AG04450 (cell line): Measurements from ENCODE around the gene NAA60. TPM values are rescaled to one million over a fixed set of nuclear protein-coding genes. Genes with fewer than 3 reads are reported as not detected.

Source experiments
- CTCF ChIA-PET: fragments of 300-600, 350-600 bp; formaldehyde crosslinking; extraction: SDS; loops from one replicate; lab custom pipeline; 2022; ENCODE audit warnings: antibody characterized with exemption, inconsistent platforms; lab: Charles Lee
- POLR2A ChIA-PET: fragments of 350-600 bp; formaldehyde crosslinking; extraction: SDS; loops from one replicate; lab custom pipeline; 2021; ENCODE audit warnings: antibody characterized with exemption, inconsistent platforms; lab: Yijun Ruan, JAX
- DNase-seq: peaks from one replicate; pipeline ENCODE4 v3.0.0-alpha.2; 2011; ENCODE audit warnings: low read depth, low spot score
- H3K27ac ChIP-seq: one replicate; pipeline ENCODE4 v1.5.1; 2012; ENCODE audit warnings: low read depth, low read length, control low read depth
- H3K27me3 ChIP-seq: one replicate; pipeline ENCODE4 v1.6.0; 2012; ENCODE audit warnings: low read length; ENCODE audit not compliant: control insufficient read depth, insufficient read depth
- H3K4me3 ChIP-seq: 2 replicates; pipeline ENCODE4 v1.5.1; 2011; ENCODE audit warnings: mild to moderate bottlenecking, low read depth, low read length, control low read depth
- H3K9me3 ChIP-seq: 2 replicates; pipeline ENCODE4 v1.5.1; 2012; ENCODE audit warnings: low read length; ENCODE audit not compliant: control insufficient read depth, insufficient read depth
- polyA plus RNA-seq: library from polyadenylated mRNA; depleted of rRNA; stranded (reverse); fragments of >200 nt; gene quantifications from 2 replicates; pipeline ENCODE4 v1.2.3, GENCODE V29; 2011
- TF ChIP-seq, protein P1 (sequence below): IDR thresholded peaks from 2 replicates; pipeline ENCODE4 v1.5.1; 2011; ENCODE audit warnings: low read depth, low read length, control low read depth, inconsistent platforms

The NAA60 gene
- polyA plus RNA-seq, 1 experiment: 28.8 TPM

DNA sequence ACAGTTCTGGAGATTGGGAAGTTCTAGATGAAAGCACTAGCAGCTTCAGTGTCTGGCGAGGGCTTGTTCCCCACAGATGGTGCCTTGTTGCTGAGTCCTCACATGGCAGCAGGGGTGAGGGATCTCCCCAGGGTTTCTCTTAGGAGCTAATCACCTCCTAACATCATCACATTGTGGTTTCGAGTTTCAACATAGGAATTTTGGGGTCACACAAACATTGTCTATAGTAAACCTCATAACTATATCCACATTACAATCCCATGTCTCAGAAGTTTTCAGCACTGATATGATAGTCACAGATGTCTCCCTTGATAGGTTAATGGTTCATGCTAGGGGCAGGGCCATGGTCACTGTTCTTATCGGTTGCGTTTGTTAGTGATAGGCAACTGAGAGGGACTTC, 71.1 kb downstream of the NAA60 start:
- H3K9me3 ChIP-seq: no peaks in the 10 kb centered on the region
- H3K27me3 ChIP-seq: no peaks in the 10 kb centered on the region
- POLR2A ChIA-PET: interaction anchor here (1.5 kb wide), 1 partner anchor 22 kb away, joined by 5 read pairs; no protein-coding TSS in a partner anchor
- no peak overlapping the region for H3K4me3 ChIP-seq
- H3K27ac ChIP-seq: peak overlapping the region; percentile 53
- CTCF ChIA-PET: no interaction called here
- peak; percentile 53 for DNase-seq
- TF ChIP-seq, protein P1, sequence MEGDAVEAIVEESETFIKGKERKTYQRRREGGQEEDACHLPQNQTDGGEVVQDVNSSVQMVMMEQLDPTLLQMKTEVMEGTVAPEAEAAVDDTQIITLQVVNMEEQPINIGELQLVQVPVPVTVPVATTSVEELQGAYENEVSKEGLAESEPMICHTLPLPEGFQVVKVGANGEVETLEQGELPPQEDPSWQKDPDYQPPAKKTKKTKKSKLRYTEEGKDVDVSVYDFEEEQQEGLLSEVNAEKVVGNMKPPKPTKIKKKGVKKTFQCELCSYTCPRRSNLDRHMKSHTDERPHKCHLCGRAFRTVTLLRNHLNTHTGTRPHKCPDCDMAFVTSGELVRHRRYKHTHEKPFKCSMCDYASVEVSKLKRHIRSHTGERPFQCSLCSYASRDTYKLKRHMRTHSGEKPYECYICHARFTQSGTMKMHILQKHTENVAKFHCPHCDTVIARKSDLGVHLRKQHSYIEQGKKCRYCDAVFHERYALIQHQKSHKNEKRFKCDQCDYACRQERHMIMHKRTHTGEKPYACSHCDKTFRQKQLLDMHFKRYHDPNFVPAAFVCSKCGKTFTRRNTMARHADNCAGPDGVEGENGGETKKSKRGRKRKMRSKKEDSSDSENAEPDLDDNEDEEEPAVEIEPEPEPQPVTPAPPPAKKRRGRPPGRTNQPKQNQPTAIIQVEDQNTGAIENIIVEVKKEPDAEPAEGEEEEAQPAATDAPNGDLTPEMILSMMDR: no peak

DNA sequence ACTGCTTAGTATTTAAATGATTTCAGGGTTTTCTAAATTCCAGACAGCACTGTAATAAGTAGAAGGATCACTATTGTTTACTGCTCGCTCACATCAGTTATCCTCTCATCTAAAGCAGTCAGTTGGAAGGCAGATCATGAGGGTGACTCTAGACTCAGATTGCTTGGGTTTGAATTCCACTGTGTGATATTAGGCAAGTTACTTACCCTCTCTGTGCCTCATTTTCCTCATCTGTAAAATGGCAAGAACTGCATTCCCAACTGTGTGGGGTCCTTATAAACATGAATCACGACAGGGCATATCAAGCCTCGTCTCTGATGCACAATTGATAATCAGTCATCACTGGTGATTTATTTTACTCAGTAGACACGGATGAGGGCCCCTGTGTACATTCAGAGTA, 72.4 kb downstream of the NAA60 start:
- no peak for DNase-seq
- ChIA-PET POLR2A (no interaction called here), CTCF (no interaction called here)
- TF ChIP-seq, protein P1: no peak
- no peak overlapping the region for H3K4me3 ChIP-seq
- no peak overlapping the region for H3K27ac ChIP-seq
- no peaks in the 10 kb centered on the region for H3K27me3 ChIP-seq
- H3K9me3 ChIP-seq: no peaks in the 10 kb centered on the region

DNA sequence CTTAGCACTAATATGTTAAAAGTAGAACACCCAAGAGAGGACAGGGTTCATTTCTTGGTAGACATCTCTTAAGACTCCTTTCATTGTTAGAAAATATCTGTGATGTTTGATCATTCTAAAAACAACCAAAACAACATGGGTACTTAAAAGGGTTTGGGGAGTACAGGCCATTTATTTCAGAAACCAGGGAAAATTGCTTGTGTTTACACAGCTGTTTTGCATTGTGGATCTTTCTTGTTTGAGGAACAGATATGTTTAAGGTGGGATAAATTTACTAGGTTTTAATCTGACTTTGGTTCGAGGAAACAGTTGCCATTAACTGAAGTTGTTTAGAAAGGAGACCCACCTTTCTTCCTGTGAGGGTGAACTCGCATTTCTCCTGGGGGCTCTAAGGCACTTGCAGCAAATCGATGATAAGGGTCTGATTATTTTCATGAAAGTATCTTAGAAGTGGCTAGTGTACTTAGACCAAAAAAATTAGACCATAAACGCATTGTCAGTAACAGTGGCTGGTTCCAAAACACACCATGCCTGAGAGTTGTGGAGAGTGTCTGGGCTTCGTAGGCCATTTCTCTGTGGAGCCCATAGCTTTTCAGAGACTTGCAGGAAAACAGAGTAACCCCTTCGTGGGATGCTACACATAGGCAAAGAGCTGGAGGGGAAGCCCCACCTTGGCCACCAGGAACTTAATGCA, 75.0 kb downstream of the NAA60 start:
- Histone ChIP-seq H3K4me3 (no peak overlapping the region), H3K9me3 (no peaks in the 10 kb centered on the region), H3K27ac (no peak overlapping the region), H3K27me3 (no peaks in the 10 kb centered on the region)
- ChIA-PET POLR2A (no interaction called here), CTCF (no interaction called here)
- TF ChIP-seq, protein P1: no peak
- DNase-seq: no peak

DNA sequence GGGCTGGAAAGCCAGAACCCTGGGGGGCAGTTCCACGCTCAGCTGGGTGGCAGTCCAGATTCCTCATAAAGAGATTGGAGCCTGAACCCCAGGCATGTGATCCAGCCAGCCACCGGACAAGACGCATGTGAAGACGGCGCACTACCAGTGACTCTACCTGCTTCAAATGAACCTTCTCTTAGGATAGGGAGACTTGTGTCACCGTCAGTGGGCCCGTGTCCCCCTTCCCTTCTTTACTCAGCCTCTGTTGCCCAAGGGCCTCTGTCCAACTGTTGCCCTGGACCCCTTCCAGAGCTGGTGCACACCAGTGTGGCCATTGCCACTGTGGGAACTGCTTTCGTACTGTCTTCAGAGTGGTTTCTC, 75.5 kb downstream of the NAA60 start:
- ChIA-PET CTCF (no interaction called here), POLR2A (no interaction called here)
- DNase-seq: no peak
- TF ChIP-seq, protein P1: no peak
- H3K27ac ChIP-seq: no peak overlapping the region
- no peak overlapping the region for H3K4me3 ChIP-seq
- H3K9me3 ChIP-seq: no peaks in the 10 kb centered on the region
- H3K27me3 ChIP-seq: no peaks in the 10 kb centered on the region

DNA sequence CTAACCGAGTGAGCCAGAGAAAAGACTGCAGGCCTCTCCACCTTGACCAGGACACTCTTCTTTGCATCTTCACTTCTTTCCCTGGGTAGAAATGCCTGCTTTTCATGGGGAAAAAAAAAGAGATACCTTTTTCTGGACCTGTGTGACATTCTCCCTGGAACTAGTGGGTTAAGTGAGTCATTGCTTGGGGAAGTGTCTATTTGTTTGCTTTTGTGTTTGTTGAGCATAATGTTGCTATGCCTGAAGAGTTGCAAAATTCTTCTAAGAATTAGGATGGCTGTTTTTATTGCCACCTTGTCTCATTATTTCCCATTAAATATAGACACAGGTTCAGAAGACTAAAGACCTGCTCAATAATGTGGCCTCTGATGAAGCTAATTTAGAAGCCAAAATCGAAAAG, 76.1 kb downstream of the NAA60 start:
- Histone ChIP-seq H3K9me3 (no peaks in the 10 kb centered on the region), H3K27ac (no peak overlapping the region), H3K27me3 (no peaks in the 10 kb centered on the region), H3K4me3 (no peak overlapping the region)
- TF ChIP-seq, protein P1: no peak
- ChIA-PET POLR2A (no interaction called here), CTCF (no interaction called here)
- DNase-seq: no peak
